Stimulated activated memory B cell treated with anti-CD40 and anti-IgM and Interleukin-4, amounts not matched to agents 10 μg/mL and 1 μg/mL and 100 μg/mL, for 72 hours (primary cell): ENCODE results near the gene RASEF.

Source experiments
- ATAC-seq: fragments of 150-1000 bp; cut with Tn5 transposase; 2 replicates; pipeline ENCODE4 v1.10.0; 2021
- H3K27ac Mint-ChIP-seq: one replicate; pipeline ENCODE4 v1.8.0; 2022; ENCODE audit warnings: mild to moderate bottlenecking, mixed read lengths
- H3K27me3 Mint-ChIP-seq: one replicate; pipeline ENCODE4 v1.8.0; 2022; ENCODE audit warnings: mixed read lengths
- H3K36me3 Mint-ChIP-seq: one replicate; pipeline ENCODE4 v1.8.0; 2022; ENCODE audit warnings: mixed read lengths
- H3K4me1 Mint-ChIP-seq: one replicate; pipeline ENCODE4 v1.8.0; 2022; ENCODE audit warnings: mixed read lengths
- H3K4me3 Mint-ChIP-seq: one replicate; pipeline ENCODE4 v1.8.0; 2022; ENCODE audit warnings: mild to moderate bottlenecking, moderate library complexity, mixed read lengths
- H3K9me3 Mint-ChIP-seq: one replicate; pipeline ENCODE4 v1.8.0; 2022; ENCODE audit warnings: mixed read lengths

RASEF gene

GRCh38 chr9:83034026-83034425 lies 28.9 kb downstream of the RASEF start:
- H3K36me3 Mint-ChIP-seq = no peaks in the 10 kb centered on the region
- H3K27ac Mint-ChIP-seq = no peak overlapping the region
- H3K4me1 Mint-ChIP-seq = no peaks in the 10 kb centered on the region
- peaks cover 3% of the 10 kb centered on the region for H3K9me3 Mint-ChIP-seq
- no peaks in the 10 kb centered on the region for H3K27me3 Mint-ChIP-seq
- no peak for ATAC-seq
- no peak overlapping the region for H3K4me3 Mint-ChIP-seq

- Mint-ChIP-seq H3K27me3 (no peaks in the 10 kb centered on the region), H3K36me3 (no peaks in the 10 kb centered on the region), H3K4me1 (no peaks in the 10 kb centered on the region), H3K9me3 (peaks cover 3% of the 10 kb centered on the region), H3K4me3 (no peak overlapping the region), H3K27ac (no peak overlapping the region)
- no peak for ATAC-seq
These were observed 30.8 kb downstream of the RASEF start for GRCh38 chr9:83032065-83032625.

- no peaks in the 10 kb centered on the region for H3K4me1 Mint-ChIP-seq
- no peak for ATAC-seq
- H3K36me3 Mint-ChIP-seq = no peaks in the 10 kb centered on the region
- no peak overlapping the region for H3K4me3 Mint-ChIP-seq
- peaks cover 3% of the 10 kb centered on the region for H3K9me3 Mint-ChIP-seq
- no peak overlapping the region for H3K27ac Mint-ChIP-seq
- no peaks in the 10 kb centered on the region for H3K27me3 Mint-ChIP-seq
These were observed 32.4 kb downstream of the RASEF start for GRCh38 chr9:83030391-83031107.

- H3K4me1 Mint-ChIP-seq = no peaks in the 10 kb centered on the region
- no peak overlapping the region for H3K27ac Mint-ChIP-seq
- no peaks in the 10 kb centered on the region for H3K36me3 Mint-ChIP-seq
- peaks cover 3% of the 10 kb centered on the region for H3K9me3 Mint-ChIP-seq
- ATAC-seq = no peak
- H3K4me3 Mint-ChIP-seq = no peak overlapping the region
- H3K27me3 Mint-ChIP-seq = no peaks in the 10 kb centered on the region
These were observed 33.3 kb downstream of the RASEF start for GRCh38 chr9:83029531-83030137.

- Mint-ChIP-seq H3K4me1 (no peaks in the 10 kb centered on the region), H3K9me3 (peaks cover 3% of the 10 kb centered on the region), H3K4me3 (no peak overlapping the region), H3K27ac (no peak overlapping the region), H3K36me3 (no peaks in the 10 kb centered on the region), H3K27me3 (no peaks in the 10 kb centered on the region)
- ATAC-seq = no peak
These were observed 35.6 kb downstream of the RASEF start for GRCh38 chr9:83027153-83027891.

- peaks cover 1% of the 10 kb centered on the region for H3K9me3 Mint-ChIP-seq
- no peaks in the 10 kb centered on the region for H3K4me1 Mint-ChIP-seq
- no peak overlapping the region for H3K4me3 Mint-ChIP-seq
- no peak overlapping the region for H3K27ac Mint-ChIP-seq
- no peaks in the 10 kb centered on the region for H3K27me3 Mint-ChIP-seq
- H3K36me3 Mint-ChIP-seq = no peaks in the 10 kb centered on the region
- ATAC-seq = no peak
These were observed 38.3 kb downstream of the RASEF start for GRCh38 chr9:83024506-83025125.

GRCh38 chr9:83023151-83023550 lies 39.8 kb downstream of the RASEF start:
- H3K27ac Mint-ChIP-seq = no peak overlapping the region
- no peaks in the 10 kb centered on the region for H3K4me1 Mint-ChIP-seq
- ATAC-seq = no peak
- H3K4me3 Mint-ChIP-seq = no peak overlapping the region
- H3K9me3 Mint-ChIP-seq = peaks cover 3% of the 10 kb centered on the region
- H3K27me3 Mint-ChIP-seq = no peaks in the 10 kb centered on the region
- no peaks in the 10 kb centered on the region for H3K36me3 Mint-ChIP-seq

- no peak overlapping the region for H3K4me3 Mint-ChIP-seq
- no peak overlapping the region for H3K27ac Mint-ChIP-seq
- no peaks in the 10 kb centered on the region for H3K36me3 Mint-ChIP-seq
- H3K4me1 Mint-ChIP-seq = no peaks in the 10 kb centered on the region
- H3K27me3 Mint-ChIP-seq = no peaks in the 10 kb centered on the region
- ATAC-seq = no peak
- H3K9me3 Mint-ChIP-seq = peaks cover 3% of the 10 kb centered on the region
These were observed 42.1 kb downstream of the RASEF start for GRCh38 chr9:83020864-83021263.

GRCh38 chr9:83020327-83020726 lies 42.6 kb downstream of the RASEF start:
- peaks cover 3% of the 10 kb centered on the region for H3K9me3 Mint-ChIP-seq
- H3K4me1 Mint-ChIP-seq = no peaks in the 10 kb centered on the region
- H3K36me3 Mint-ChIP-seq = no peaks in the 10 kb centered on the region
- H3K27ac Mint-ChIP-seq = no peak overlapping the region
- no peaks in the 10 kb centered on the region for H3K27me3 Mint-ChIP-seq
- no peak overlapping the region for H3K4me3 Mint-ChIP-seq
- no peak for ATAC-seq

- ATAC-seq = no peak
- peaks cover 3% of the 10 kb centered on the region for H3K9me3 Mint-ChIP-seq
- H3K27ac Mint-ChIP-seq = no peak overlapping the region
- H3K36me3 Mint-ChIP-seq = no peaks in the 10 kb centered on the region
- H3K27me3 Mint-ChIP-seq = peaks cover 8% of the 10 kb centered on the region
- H3K4me1 Mint-ChIP-seq = no peaks in the 10 kb centered on the region
- no peak overlapping the region for H3K4me3 Mint-ChIP-seq
These were observed 43.7 kb downstream of the RASEF start for GRCh38 chr9:83019246-83019645.

- Mint-ChIP-seq H3K27ac (no peak overlapping the region), H3K27me3 (peaks cover 8% of the 10 kb centered on the region), H3K4me1 (no peaks in the 10 kb centered on the region), H3K9me3 (peaks cover 3% of the 10 kb centered on the region), H3K4me3 (no peak overlapping the region), H3K36me3 (no peaks in the 10 kb centered on the region)
- ATAC-seq = no peak
These were observed 47.0 kb downstream of the RASEF start for GRCh38 chr9:83015897-83016296.

GRCh38 chr9:83013867-83014605 lies 48.9 kb downstream of the RASEF start:
- Mint-ChIP-seq H3K4me1 (no peaks in the 10 kb centered on the region), H3K27me3 (peaks cover 8% of the 10 kb centered on the region), H3K27ac (no peak overlapping the region), H3K9me3 (no peaks in the 10 kb centered on the region), H3K4me3 (no peak overlapping the region), H3K36me3 (no peaks in the 10 kb centered on the region)
- ATAC-seq = no peak

- H3K27ac Mint-ChIP-seq = no peak overlapping the region
- no peaks in the 10 kb centered on the region for H3K9me3 Mint-ChIP-seq
- no peaks in the 10 kb centered on the region for H3K36me3 Mint-ChIP-seq
- H3K4me3 Mint-ChIP-seq = no peak overlapping the region
- H3K4me1 Mint-ChIP-seq = no peaks in the 10 kb centered on the region
- no peak for ATAC-seq
- H3K27me3 Mint-ChIP-seq = peaks cover 16% of the 10 kb centered on the region
These were observed 49.8 kb downstream of the RASEF start for GRCh38 chr9:83012922-83013838.
